H9 (cell line): ENCODE data around the gene NKAIN2. TPM values are rescaled to one million over a fixed set of nuclear protein-coding genes. Genes with fewer than 3 reads are reported as not detected.

Experiments used
- DNase-seq: peaks from one replicate; pipeline ENCODE4 v3.0.0-alpha.2; 2017
- H2AFZ ChIP-seq: one replicate; pipeline ENCODE4 v1.6.1; 2013; ENCODE audit warnings: mild to moderate bottlenecking, low read length, control low read depth, moderate library complexity
- H2AK5ac ChIP-seq: 2 replicates; pipeline ENCODE4 v1.6.1; 2013; ENCODE audit warnings: low read length, control low read depth, mixed read lengths; ENCODE audit not compliant: insufficient read length
- H2BK120ac ChIP-seq: one replicate; pipeline ENCODE4 v1.6.1; 2013; ENCODE audit warnings: low read depth, mild to moderate bottlenecking, low read length, control low read depth, inconsistent platforms; ENCODE audit not compliant: poor library complexity, severe bottlenecking
- H2BK12ac ChIP-seq: 2 replicates; pipeline ENCODE4 v1.6.1; 2013; ENCODE audit warnings: low read length, control low read depth, mixed read lengths, low read depth; ENCODE audit not compliant: insufficient read length
- H2BK15ac ChIP-seq: 2 replicates; pipeline ENCODE4 v1.6.1; 2013; ENCODE audit warnings: low read depth, low read length, control low read depth
- H2BK20ac ChIP-seq: one replicate; pipeline ENCODE4 v1.6.1; 2013; ENCODE audit warnings: low read depth, mild to moderate bottlenecking, low read length, control low read depth, inconsistent platforms; ENCODE audit not compliant: poor library complexity, severe bottlenecking
- H2BK5ac ChIP-seq: 2 replicates; pipeline ENCODE4 v1.6.1; 2013; ENCODE audit warnings: low read length, control low read depth, mixed read lengths; ENCODE audit not compliant: insufficient read length
- H3K14ac ChIP-seq: 2 replicates; pipeline ENCODE4 v1.6.1; 2013; ENCODE audit warnings: low read length, control low read depth; ENCODE audit not compliant: insufficient read depth
- H3K18ac ChIP-seq: 2 replicates; pipeline ENCODE4 v1.6.1; 2013; ENCODE audit warnings: low read depth, mild to moderate bottlenecking, mixed read lengths, low read length, control low read depth; ENCODE audit not compliant: insufficient read length
- H3K23ac ChIP-seq: 2 replicates; pipeline ENCODE4 v1.6.1; 2013; ENCODE audit warnings: low read length, control low read depth, mixed read lengths, low read depth; ENCODE audit not compliant: insufficient read length
- H3K23me2 ChIP-seq: 2 replicates; pipeline ENCODE4 v1.6.1; 2013; ENCODE audit warnings: low read depth, mild to moderate bottlenecking, mixed read lengths, low read length, control low read depth; ENCODE audit not compliant: insufficient read length, poor library complexity, severe bottlenecking
- H3K27ac ChIP-seq: 2 replicates; pipeline ENCODE4 v1.5.1; 2013; ENCODE audit warnings: low read length, control low read depth, mixed read lengths, low read depth; ENCODE audit not compliant: insufficient read length
- H3K27me3 ChIP-seq: 2 replicates; pipeline ENCODE4 v1.6.1; 2013; ENCODE audit warnings: low read length, control low read depth, inconsistent platforms; ENCODE audit not compliant: insufficient read depth
- H3K4ac ChIP-seq: 2 replicates; pipeline ENCODE4 v1.6.1; 2013; ENCODE audit warnings: low read depth, mild to moderate bottlenecking, control low read depth, inconsistent platforms, low read length, moderate library complexity
- H3K4me1 ChIP-seq: 2 replicates; pipeline ENCODE4 v1.6.1; 2013; ENCODE audit warnings: low read length, control low read depth, inconsistent platforms; ENCODE audit not compliant: insufficient read depth
- H3K4me2 ChIP-seq: 2 replicates; pipeline ENCODE4 v1.6.1; 2013; ENCODE audit warnings: low read length, control low read depth, mixed read lengths; ENCODE audit not compliant: insufficient read length, insufficient read depth
- H3K56ac ChIP-seq: 2 replicates; pipeline ENCODE4 v1.6.1; 2013; ENCODE audit warnings: low read depth, mild to moderate bottlenecking, mixed read lengths, low read length, control low read depth; ENCODE audit not compliant: insufficient read length
- H3K79me1 ChIP-seq: 2 replicates; pipeline ENCODE4 v1.6.1; 2013; ENCODE audit warnings: low read depth, mild to moderate bottlenecking, moderate library complexity, low read length, control low read depth, inconsistent platforms; ENCODE audit not compliant: insufficient read depth, poor library complexity, severe bottlenecking
- H3K79me2 ChIP-seq: 2 replicates; pipeline ENCODE4 v1.6.1; 2013; ENCODE audit warnings: low read length, control low read depth, inconsistent platforms; ENCODE audit not compliant: insufficient read depth
- H3K9ac ChIP-seq: 2 replicates; pipeline ENCODE4 v1.6.1; 2013; ENCODE audit warnings: low read length, control low read depth, mixed read lengths; ENCODE audit not compliant: insufficient read length; ENCODE audit errors: extremely low read depth
- H3K9me3 ChIP-seq: one replicate; pipeline ENCODE4 v1.6.1; 2013; ENCODE audit warnings: low read depth, low read length, inconsistent platforms; ENCODE audit not compliant: control insufficient read depth
- H3T11ph ChIP-seq: one replicate; pipeline ENCODE4 v1.6.1; 2013; ENCODE audit warnings: mild to moderate bottlenecking, low read length, control low read depth, inconsistent platforms
- H4K20me1 ChIP-seq: one replicate; pipeline ENCODE4 v1.6.1; 2013; ENCODE audit not compliant: control insufficient read depth, insufficient read length, insufficient read depth
- H4K5ac ChIP-seq: 2 replicates; pipeline ENCODE4 v1.6.1; 2013; ENCODE audit warnings: low read depth, mild to moderate bottlenecking, mixed read lengths, low read length, control low read depth; ENCODE audit not compliant: insufficient read length
- H4K8ac ChIP-seq: replicated peaks from 2 replicates; pipeline ENCODE4 v1.6.1; 2013; ENCODE audit warnings: low read length, control low read depth, mixed read lengths, low read depth; ENCODE audit not compliant: insufficient read length
- H4K91ac ChIP-seq: 2 replicates; pipeline ENCODE4 v1.6.1; 2013; ENCODE audit warnings: low read depth, mild to moderate bottlenecking, moderate library complexity, mixed read lengths, low read length, control low read depth; ENCODE audit not compliant: insufficient read length
- H3K27ac Mint-ChIP-seq, 3 experiments: 2 replicates in 2 of 3; 3 replicates in 1 of 3; pipeline ENCODE4 v1.8.0; 2020 to 2021; ENCODE audit warnings: mixed read lengths in 3 of 3, mild to moderate bottlenecking in 1 of 3, moderate library complexity in 1 of 3
- H3K27me3 Mint-ChIP-seq: 2 replicates; pipeline ENCODE4 v1.8.0; 2021; ENCODE audit warnings: low read depth, mild to moderate bottlenecking, moderate library complexity, mixed read lengths
- H3K36me3 Mint-ChIP-seq, 3 experiments: 2 replicates in 2 of 3; 3 replicates in 1 of 3; pipeline ENCODE4 v1.8.0; 2020 to 2021; ENCODE audit warnings: low read depth in 3 of 3, mixed read lengths in 3 of 3; ENCODE audit not compliant: insufficient read depth in 1 of 3
- H3K4me1 Mint-ChIP-seq, 2 experiments: 2 replicates each; pipeline ENCODE4 v1.8.0; 2020; ENCODE audit warnings: mixed read lengths in 2 of 2
- H3K4me3 Mint-ChIP-seq, 2 experiments: 2 replicates in 1 of 2; 3 replicates in 1 of 2; pipeline ENCODE4 v1.8.0; 2020 to 2021; ENCODE audit warnings: mild to moderate bottlenecking in 2 of 2, mixed read lengths in 2 of 2, moderate library complexity in 1 of 2
- H3K9me3 Mint-ChIP-seq, 2 experiments: 2 replicates in 1 of 2; 3 replicates in 1 of 2; pipeline ENCODE4 v1.8.0; 2020; ENCODE audit warnings: mild to moderate bottlenecking in 2 of 2, mixed read lengths in 2 of 2, moderate library complexity in 1 of 2
- CTCF ChIP-seq: fragments of 200-600 bp; sonication (generic); conservative IDR thresholded peaks from 3 replicates; pipeline ENCODE4 v1.8.0; 2021; ENCODE audit warnings: antibody characterized with exemption, mild to moderate bottlenecking
- WGBS: extraction: QIAGEN DNeasy Blood & Tissue Kit; methylation state at CpG from one replicate; pipeline ENCODE4 v1.1.7; 2013; ENCODE audit warnings: missing lambda C conversion rate, low lambda C conversion rate, mixed read lengths; ENCODE audit not compliant: insufficient read length; ENCODE audit errors: extremely low coverage; 5-methylcytosine and 5-hydroxymethylcytosine counted together
- total RNA-seq: library from RNA; stranded (reverse); gene quantifications from 2 replicates; pipeline ENCODE4 v1.2.1, GENCODE V29; 2021

The NKAIN2 gene
- total RNA-seq, 1 experiment from 2014 or later, result 0.17 TPM

DNA sequence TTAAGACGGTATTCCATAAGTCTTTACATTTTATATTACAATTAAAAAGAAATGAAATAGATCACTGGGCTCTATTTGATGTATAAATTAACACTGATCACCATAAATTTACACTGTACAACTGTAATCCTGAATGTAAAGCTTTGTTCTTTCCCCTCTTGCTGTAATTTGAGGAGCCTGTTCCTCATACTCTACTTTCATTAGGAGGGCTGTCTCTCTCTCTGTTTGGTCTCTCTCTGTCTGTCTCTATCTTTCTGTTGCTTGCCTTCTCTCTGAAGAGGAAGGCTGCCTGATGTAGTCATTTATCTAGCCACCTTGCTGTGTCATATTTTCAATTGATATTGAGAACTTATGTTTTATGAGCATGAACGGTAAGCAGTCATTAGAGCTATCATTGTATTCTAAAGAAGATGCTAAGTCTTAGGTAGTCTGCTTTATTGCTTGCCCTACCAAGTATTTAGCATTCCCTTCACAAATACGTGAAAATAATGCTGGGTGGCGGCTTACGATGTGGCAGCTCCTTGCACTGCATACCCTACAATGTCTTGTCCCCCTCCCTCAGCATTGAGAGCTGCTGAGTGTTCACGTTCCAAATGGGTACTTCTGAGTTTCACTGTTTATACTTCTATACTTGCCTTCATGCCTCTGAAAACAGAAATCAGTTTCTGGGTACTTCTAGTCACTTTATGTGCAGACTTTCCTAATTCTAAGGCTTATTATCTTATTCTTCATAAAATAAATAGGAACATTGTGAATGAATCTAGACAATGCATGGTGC is 205.5 kb downstream of the NKAIN2 start:
- H4K20me1 ChIP-seq, result no peaks in the 10 kb centered on the region
- no peak overlapping the region for H3K56ac ChIP-seq
- no peak overlapping the region for H3K14ac ChIP-seq
- Mint-ChIP-seq H3K27ac (no peak overlapping the region), H3K4me3 (no peak overlapping the region), H3K9me3 (no peaks in the 10 kb centered on the region; a peak in 1 of 5 replicates), H3K4me1 (peaks cover 0 to 2% of the 10 kb centered on the region in 2 experiments; a peak in 1 of 4 replicates), H3K36me3 (no peaks in the 10 kb centered on the region), H3K27me3 (no peaks in the 10 kb centered on the region; the same call in 1 of the 2 replicates)
- no peak overlapping the region for H3K4ac ChIP-seq
- no peaks in the 10 kb centered on the region for H3K79me1 ChIP-seq
- H2BK20ac ChIP-seq, result no peak overlapping the region
- no peak overlapping the region for H2BK5ac ChIP-seq
- H3K4me1 ChIP-seq, result no peaks in the 10 kb centered on the region
- H2BK120ac ChIP-seq, result no peak overlapping the region
- H2BK12ac ChIP-seq, result no peak overlapping the region
- no peak overlapping the region for H3K23ac ChIP-seq
- DNase-seq, result no peak
- H3K9me3 ChIP-seq, result no peaks in the 10 kb centered on the region
- WGBS, result no CpG with 5 or more reads among the region's 6 CpGs
- H3K4me2 ChIP-seq, result no peak overlapping the region
- no peak overlapping the region for H2BK15ac ChIP-seq
- H3K79me2 ChIP-seq, result no peaks in the 10 kb centered on the region
- H4K91ac ChIP-seq, result no peak overlapping the region
- H3K27ac ChIP-seq, result no peak overlapping the region
- no peak overlapping the region for H3K9ac ChIP-seq
- no peak overlapping the region for H2AFZ ChIP-seq
- H3K27me3 ChIP-seq, result no peaks in the 10 kb centered on the region
- no peak overlapping the region for H3T11ph ChIP-seq
- no peak overlapping the region for H4K5ac ChIP-seq
- no peak overlapping the region for H3K18ac ChIP-seq
- no peak for TF ChIP-seq CTCF
- no peak overlapping the region for H4K8ac ChIP-seq
- no peak overlapping the region for H2AK5ac ChIP-seq
- H3K23me2 ChIP-seq, result no peaks in the 10 kb centered on the region
